CD14-positive monocyte (primary cell): ENCODE results near the gene PNMA8C. TPM values are rescaled to one million over a fixed set of nuclear protein-coding genes. Genes with fewer than 3 reads are reported as not detected.
A peak's percentile ranks its signal among the peaks of the same experiment; 100 is the strongest.
"Not testable (repeated sequence)": the region's sequence is repeated elsewhere in the genome, so short reads cannot be mapped to it uniquely, and the experiment has no call there.

Source experiments
- DNase-seq, 3 donors: peaks; one replicate each; pipeline ENCODE4 v3.0.0-alpha.2; 2011 to 2022
- H2AFZ ChIP-seq: 2 replicates; pipeline ENCODE4 v1.6.0; 2012; ENCODE audit warnings: mild to moderate bottlenecking, low read depth, low read length, inconsistent platforms; ENCODE audit not compliant: insufficient read depth, poor library complexity, severe bottlenecking
- H3K27ac ChIP-seq, 2 donors: 1 replicate in 1 of 2; 2 replicates in 1 of 2; pipeline ENCODE4 v1.5.1; 2012 to 2013; ENCODE audit warnings: low read length in 2 of 2, control low read depth in 1 of 2, inconsistent platforms in 1 of 2, low read depth in 1 of 2, mild to moderate bottlenecking in 1 of 2
- H3K27me3 ChIP-seq, 2 donors: one replicate each; pipeline versions ENCODE4 v1.6.0 to v1.6.1; 2011 to 2013; ENCODE audit warnings: low read length in 2 of 2; ENCODE audit not compliant: control insufficient read depth in 2 of 2, insufficient read depth in 2 of 2
- H3K36me3 ChIP-seq, 2 donors: replicated peaks in 1 of 2; 1 replicate in 1 of 2; 2 replicates in 1 of 2; pipeline versions ENCODE4 v1.5.1 to v1.6.1; 2012 to 2013; ENCODE audit warnings: low read length in 2 of 2, control low read depth in 1 of 2, inconsistent platforms in 1 of 2, mild to moderate bottlenecking in 1 of 2; ENCODE audit not compliant: insufficient read depth in 2 of 2, control insufficient read depth in 1 of 2
- H3K4me1 ChIP-seq, 2 donors: 1 replicate in 1 of 2; 2 replicates in 1 of 2; pipeline versions ENCODE4 v1.5.1 to v1.6.1; 2012 to 2013; ENCODE audit warnings: low read length in 2 of 2, control low read depth in 1 of 2, inconsistent platforms in 1 of 2, mild to moderate bottlenecking in 1 of 2, moderate library complexity in 1 of 2; ENCODE audit not compliant: insufficient read depth in 2 of 2, control insufficient read depth in 1 of 2
- H3K4me2 ChIP-seq: replicated peaks from 2 replicates; pipeline ENCODE3; 2012; ENCODE audit warnings: low read length, moderate library complexity, mild to moderate bottlenecking; ENCODE audit not compliant: poor library complexity, severe bottlenecking; ENCODE audit errors: extremely low read depth
- H3K4me3 ChIP-seq, 3 experiments: fragments of 200-600 bp in 1 of 3; sonication (generic) in 1 of 3; replicated peaks in 1 of 3; 1 replicate in 2 of 3; 2 replicates in 1 of 3; pipeline ENCODE4 v1.5.1; 2011 to 2013; ENCODE audit warnings: low read length in 3 of 3, mild to moderate bottlenecking in 3 of 3, control low read depth in 2 of 3, low read depth in 2 of 3, inconsistent platforms in 1 of 3, moderate library complexity in 1 of 3
- H3K79me2 ChIP-seq: 2 replicates; pipeline ENCODE4 v1.6.0; 2012; ENCODE audit warnings: mild to moderate bottlenecking, control low read depth, inconsistent platforms, low read length, moderate library complexity; ENCODE audit not compliant: insufficient read depth
- H3K9ac ChIP-seq: 2 replicates; pipeline ENCODE4 v1.6.0; 2017; ENCODE audit warnings: low read length, mild to moderate bottlenecking; ENCODE audit not compliant: insufficient read depth, poor library complexity, severe bottlenecking
- H3K9me3 ChIP-seq, 2 donors: replicated peaks in 1 of 2; 1 replicate in 1 of 2; 2 replicates in 1 of 2; pipeline versions ENCODE4 v1.5.1 to v1.6.1; 2012 to 2013; ENCODE audit warnings: low read length in 2 of 2, control low read depth in 1 of 2; ENCODE audit not compliant: control insufficient read depth in 1 of 2, insufficient read depth in 1 of 2
- H4K20me1 ChIP-seq: 2 replicates; pipeline ENCODE4 v1.6.0; 2012; ENCODE audit warnings: mild to moderate bottlenecking, low read length, control low read depth, moderate library complexity; ENCODE audit not compliant: insufficient read depth
- H3K27ac Mint-ChIP-seq, 7 donors: one replicate each; pipeline ENCODE4 v1.8.0; 2020; ENCODE audit warnings: mild to moderate bottlenecking in 7 of 7, mixed read lengths in 7 of 7, moderate library complexity in 6 of 7, inconsistent platforms in 2 of 7
- H3K27me3 Mint-ChIP-seq, 3 donors: one replicate each; pipeline ENCODE4 v1.8.0; 2021 to 2022; ENCODE audit warnings: low read depth in 3 of 3, mild to moderate bottlenecking in 3 of 3, mixed read lengths in 3 of 3, moderate library complexity in 3 of 3, inconsistent platforms in 1 of 3
- H3K36me3 Mint-ChIP-seq, 2 donors: one replicate each; pipeline ENCODE4 v1.8.0; 2020; ENCODE audit warnings: mixed read lengths in 2 of 2, inconsistent platforms in 1 of 2, mild to moderate bottlenecking in 1 of 2
- H3K4me1 Mint-ChIP-seq: one replicate; pipeline ENCODE4 v1.8.0; 2020; ENCODE audit warnings: mild to moderate bottlenecking, mixed read lengths
- H3K4me3 Mint-ChIP-seq, 2 donors: one replicate each; pipeline ENCODE4 v1.8.0; 2020; ENCODE audit warnings: mild to moderate bottlenecking in 2 of 2, mixed read lengths in 2 of 2, moderate library complexity in 1 of 2
- H3K9me3 Mint-ChIP-seq, 7 donors: one replicate each; pipeline ENCODE4 v1.8.0; 2020 to 2022; ENCODE audit warnings: mixed read lengths in 7 of 7, mild to moderate bottlenecking in 6 of 7, moderate library complexity in 6 of 7, inconsistent platforms in 2 of 7
- WGBS: methylation state at CpG from one replicate; pipeline ENCODE4 v1.1.5; 2013; ENCODE audit warnings: missing lambda C conversion rate; ENCODE audit not compliant: insufficient coverage; 5-methylcytosine and 5-hydroxymethylcytosine counted together
- intact Hi-C, 2 donors: fragments of 100-400 bp; cut with micrococcal nuclease; formaldehyde crosslinking; loops; one replicate each; pipeline versions ENCODE4 v1.15.0 to v1.15.1; 2023
- polyA plus RNA-seq, 3 donors: library from polyadenylated mRNA; depleted of rRNA in 1 of 3; unstranded in 2 of 3; stranded (reverse) in 1 of 3; fragments of 300-500 nt in 2 of 3; fragments of >200 nt in 1 of 3; fragmentation: Illumina TruSeq in 2 of 3; gene quantifications; 1 replicate in 2 of 3; 2 replicates in 1 of 3; pipeline ENCODE4 v1.2.3, GENCODE V29; 2012 to 2021
- TF ChIP-seq, protein P1 (sequence below): fragments of 200-600 bp; IDR thresholded peaks from one replicate; pipeline ENCODE4 v1.8.0; 2022; ENCODE audit warnings: antibody characterized with exemption, mild to moderate bottlenecking

PNMA8C gene
- polyA plus RNA-seq, 3 donors = not detected

GRCh38 chr19:46378268-46378667 is 50.5 kb downstream of the PNMA8C start:
- TF ChIP-seq, protein P1, sequence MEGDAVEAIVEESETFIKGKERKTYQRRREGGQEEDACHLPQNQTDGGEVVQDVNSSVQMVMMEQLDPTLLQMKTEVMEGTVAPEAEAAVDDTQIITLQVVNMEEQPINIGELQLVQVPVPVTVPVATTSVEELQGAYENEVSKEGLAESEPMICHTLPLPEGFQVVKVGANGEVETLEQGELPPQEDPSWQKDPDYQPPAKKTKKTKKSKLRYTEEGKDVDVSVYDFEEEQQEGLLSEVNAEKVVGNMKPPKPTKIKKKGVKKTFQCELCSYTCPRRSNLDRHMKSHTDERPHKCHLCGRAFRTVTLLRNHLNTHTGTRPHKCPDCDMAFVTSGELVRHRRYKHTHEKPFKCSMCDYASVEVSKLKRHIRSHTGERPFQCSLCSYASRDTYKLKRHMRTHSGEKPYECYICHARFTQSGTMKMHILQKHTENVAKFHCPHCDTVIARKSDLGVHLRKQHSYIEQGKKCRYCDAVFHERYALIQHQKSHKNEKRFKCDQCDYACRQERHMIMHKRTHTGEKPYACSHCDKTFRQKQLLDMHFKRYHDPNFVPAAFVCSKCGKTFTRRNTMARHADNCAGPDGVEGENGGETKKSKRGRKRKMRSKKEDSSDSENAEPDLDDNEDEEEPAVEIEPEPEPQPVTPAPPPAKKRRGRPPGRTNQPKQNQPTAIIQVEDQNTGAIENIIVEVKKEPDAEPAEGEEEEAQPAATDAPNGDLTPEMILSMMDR = no peak
- no peaks in the 10 kb centered on the region for H3K4me1 Mint-ChIP-seq
- no peak for DNase-seq
- no peaks in the 10 kb centered on the region for H3K9me3 ChIP-seq
- no peak overlapping the region for H3K27ac Mint-ChIP-seq
- no peak overlapping the region for H3K27ac ChIP-seq
- intact Hi-C loops = no loop called here
- no peak overlapping the region for H3K4me3 ChIP-seq
- H3K4me3 Mint-ChIP-seq = no peak overlapping the region
- H3K27me3 Mint-ChIP-seq = peaks cover 0 to 3% (median 2%) of the 10 kb centered on the region in 3 donors
- H2AFZ ChIP-seq = no peak overlapping the region
- H3K9ac ChIP-seq = no peak overlapping the region
- H3K9me3 Mint-ChIP-seq = peaks cover 0 to 1% (median 0%) of the 10 kb centered on the region in 7 donors
- H3K36me3 ChIP-seq = peaks cover 64 to 96% of the 10 kb centered on the region in 2 donors
- no peaks in the 10 kb centered on the region for H3K27me3 ChIP-seq
- H3K4me1 ChIP-seq = no peaks in the 10 kb centered on the region
- H3K4me2 ChIP-seq = no peak overlapping the region
- no peaks in the 10 kb centered on the region for H3K79me2 ChIP-seq
- H4K20me1 ChIP-seq = peaks cover 4% of the 10 kb centered on the region
- WGBS = no CpG with 5 or more reads among the region's 2 CpGs
- H3K36me3 Mint-ChIP-seq = peaks cover 67 to 75% of the 10 kb centered on the region in 2 donors

GRCh38 chr19:46376241-46377153 is 52.2 kb downstream of the PNMA8C start:
- no peak overlapping the region for H3K4me2 ChIP-seq
- H3K27ac ChIP-seq = no peak overlapping the region
- Mint-ChIP-seq H3K9me3 (peaks cover 0 to 1% (median 0%) of the 10 kb centered on the region in 7 donors), H3K36me3 (peaks cover 57 to 61% of the 10 kb centered on the region in 2 donors), H3K4me1 (no peaks in the 10 kb centered on the region), H3K4me3 (no peak overlapping the region), H3K27ac (peak overlapping the region in 3 of 7 donors; percentile 15 to 46 (median 43)), H3K27me3 (peaks cover 0 to 3% (median 2%) of the 10 kb centered on the region in 3 donors)
- H3K79me2 ChIP-seq = peaks cover 6% of the 10 kb centered on the region
- no peak overlapping the region for H3K9ac ChIP-seq
- 98% methylated on average over 18 of the region's 20 CpGs for WGBS
- H4K20me1 ChIP-seq = peaks cover 10% of the 10 kb centered on the region
- TF ChIP-seq, protein P1 = no peak
- DNase-seq = no peak
- intact Hi-C loops = no loop called here
- no peaks in the 10 kb centered on the region for H3K4me1 ChIP-seq
- no peak overlapping the region for H3K4me3 ChIP-seq
- H3K9me3 ChIP-seq = no peaks in the 10 kb centered on the region
- no peak overlapping the region for H2AFZ ChIP-seq
- H3K27me3 ChIP-seq = no peaks in the 10 kb centered on the region
- peaks cover 52 to 78% of the 10 kb centered on the region in 2 donors for H3K36me3 ChIP-seq

GRCh38 chr19:46375476-46376067 is 53.2 kb downstream of the PNMA8C start:
- H3K27ac ChIP-seq, H3K27me3 ChIP-seq, H3K4me2 ChIP-seq, H3K4me3 ChIP-seq, H3K27ac Mint-ChIP-seq, H3K9ac ChIP-seq, DNase-seq, H2AFZ ChIP-seq, intact Hi-C loops, H3K4me3 Mint-ChIP-seq, H3K4me1 Mint-ChIP-seq, H3K4me1 ChIP-seq, H3K9me3 ChIP-seq, H3K79me2 ChIP-seq, H3K27me3 Mint-ChIP-seq, H3K9me3 Mint-ChIP-seq: not testable (repeated sequence)
- Histone ChIP-seq H4K20me1 (peaks cover 15% of the 10 kb centered on the region), H3K36me3 (peaks cover 48 to 70% of the 10 kb centered on the region in 2 donors)
- WGBS = 90% methylated on average over 15 of the region's 22 CpGs
- H3K36me3 Mint-ChIP-seq = peaks cover 50 to 56% of the 10 kb centered on the region in 2 donors
